GM12878 (cell line): ENCODE measurements around the gene NET1. TPM values are rescaled to one million over a fixed set of nuclear protein-coding genes. Genes with fewer than 3 reads are reported as not detected.

Experiments used
- ATAC-seq: fragments of 200-7000 bp; cut with Tn5 transposase; 3 replicates; pipeline ENCODE4 v1.9.1; 2020; ENCODE audit warnings: mild to moderate bottlenecking, moderate library complexity
- BruUV-seq: library from RNA; stranded (reverse); fragments of 400-500 nt; replicated peaks from 2 replicates; lab custom pipeline; 2021; lab: Mats Ljungman, UMichigan
- CTCF ChIA-PET: fragments of 300-600 bp; sonication (Branson Sonifier 250); formaldehyde crosslinking; extraction: SDS; loops from one replicate; lab custom pipeline; 2021; ENCODE audit warnings: inconsistent platforms; lab: Yijun Ruan, JAX
- POLR2A ChIA-PET: fragments of 350-600 bp; formaldehyde crosslinking; extraction: SDS; loops from one replicate; lab custom pipeline; 2021; ENCODE audit warnings: inconsistent platforms; lab: Charles Lee
- RAD21 ChIA-PET: fragments of 300-600 bp; sonication (Branson Sonifier 250); formaldehyde crosslinking; loops from one replicate; lab custom pipeline; 2023; ENCODE audit warnings: antibody characterized with exemption; ENCODE audit not compliant: unreplicated experiment; lab: Charles Lee
- SMC1A ChIA-PET: fragments of 300-600 bp; sonication (Branson Sonifier 250); formaldehyde crosslinking; loops from one replicate; lab custom pipeline; 2023; ENCODE audit not compliant: unreplicated experiment, uncharacterized antibody; lab: Charles Lee
- DNase-seq: peaks from one replicate; pipeline ENCODE4 v3.0.0-alpha.2; 2011; ENCODE audit warnings: low read depth, low spot score
- FAIRE-seq: peaks from 3 replicates; lab custom pipeline; 2011; peaks lifted over from hg19 to GRCh38; lab: Jason Lieb, UNC
- H2AFZ ChIP-seq: 2 replicates; pipeline ENCODE4 v1.6.0; 2011; ENCODE audit warnings: low read depth, low read length, control low read depth; ENCODE audit not compliant: control insufficient read depth
- H3K27ac ChIP-seq: 2 replicates; pipeline ENCODE4 v1.5.1; 2011; ENCODE audit warnings: control low read depth; ENCODE audit not compliant: control insufficient read depth, insufficient read depth
- H3K27me3 ChIP-seq, 2 experiments: replicated peaks in 1 of 2; 2 replicates each; pipeline versions ENCODE4 v1.6.0 to v1.6.1; 2011; ENCODE audit warnings: low read length in 1 of 2; ENCODE audit not compliant: control insufficient read depth in 2 of 2, insufficient read depth in 2 of 2
- H3K36me3 ChIP-seq, 2 experiments: 2 replicates each; pipeline ENCODE4 v1.5.1; 2011; ENCODE audit warnings: low read length in 1 of 2; ENCODE audit not compliant: control insufficient read depth in 2 of 2, insufficient read depth in 2 of 2
- H3K4me1 ChIP-seq: 2 replicates; pipeline ENCODE4 v1.6.1; 2011; ENCODE audit warnings: mild to moderate bottlenecking, low read length, moderate library complexity, mixed read lengths; ENCODE audit not compliant: control insufficient read depth, insufficient read depth
- H3K4me2 ChIP-seq: 2 replicates; pipeline ENCODE4 v1.6.0; 2011; ENCODE audit warnings: control low read depth; ENCODE audit not compliant: control insufficient read depth, insufficient read depth
- H3K4me3 ChIP-seq: fragments of 200-600 bp; sonication (generic); 2 replicates; pipeline ENCODE4 v1.5.1; 2016
- H3K79me2 ChIP-seq: 2 replicates; pipeline ENCODE4 v1.6.0; 2011; ENCODE audit warnings: low read length; ENCODE audit not compliant: control insufficient read depth, insufficient read depth
- H3K9ac ChIP-seq: 2 replicates; pipeline ENCODE4 v1.8.0; 2011; ENCODE audit warnings: low read length, control low read depth, mixed read lengths; ENCODE audit not compliant: control insufficient read depth, insufficient read depth
- H3K9me3 ChIP-seq: replicated peaks from 3 replicates; pipeline ENCODE4 v1.5.1; 2011; ENCODE audit warnings: mild to moderate bottlenecking, low read length; ENCODE audit not compliant: control insufficient read depth, insufficient read depth
- H4K20me1 ChIP-seq: 2 replicates; pipeline ENCODE4 v1.6.0; 2011; ENCODE audit not compliant: control insufficient read depth, insufficient read depth
- ASH2L ChIP-seq: fragments of 300-600, 200-600 bp; sonication (generic); IDR thresholded peaks from 2 replicates; pipeline ENCODE4 v1.6.1; 2017; ENCODE audit warnings: low read depth, mild to moderate bottlenecking, borderline replicate concordance
- ETV6 ChIP-seq, 2 experiments: fragments of 450-650 bp in 1 of 2; IDR thresholded peaks in 1 of 2; conservative IDR thresholded peaks in 1 of 2; 2 replicates each; pipeline ENCODE4 v1.6.1; 2014; ENCODE audit warnings: antibody characterized with exemption in 1 of 2, borderline replicate concordance in 1 of 2, low read depth in 1 of 2, mild to moderate bottlenecking in 1 of 2, moderate library complexity in 1 of 2
- HCFC1 ChIP-seq: fragments of 150-350 bp; IDR thresholded peaks from 2 replicates; pipeline ENCODE4 v1.6.1; 2014; ENCODE audit warnings: low read length
- HDGF ChIP-seq: fragments of 450-650 bp; IDR thresholded peaks from 2 replicates; pipeline ENCODE4 v1.6.1; 2016; ENCODE audit warnings: antibody characterized with exemption
- MEF2A ChIP-seq: IDR thresholded peaks from 2 replicates; pipeline ENCODE4 v1.6.1; 2011; ENCODE audit warnings: low read depth, mild to moderate bottlenecking, low read length, moderate library complexity; ENCODE audit not compliant: insufficient read depth
- TCF12 ChIP-seq: IDR thresholded peaks from 2 replicates; pipeline ENCODE4 v1.6.1; 2011; ENCODE audit warnings: low read depth, mild to moderate bottlenecking, low read length
- WRNIP1 ChIP-seq: IDR thresholded peaks from 2 replicates; pipeline ENCODE4 v1.6.1; 2011; ENCODE audit warnings: low read depth, low read length, improper control_type of control experiment, borderline replicate concordance
- ZSCAN29 ChIP-seq: fragments of 450-650 bp; IDR thresholded peaks from 2 replicates; pipeline ENCODE4 v1.6.1; 2017; ENCODE audit warnings: mild to moderate bottlenecking, moderate library complexity
- WGBS: methylation state at CpG from one replicate; pipeline ENCODE4 v1.1.6; 2016; ENCODE audit warnings: low lambda C conversion rate; ENCODE audit not compliant: insufficient replicate concordance, insufficient coverage; ENCODE audit errors: missing lambda C conversion rate; 5-methylcytosine and 5-hydroxymethylcytosine counted together
- in situ Hi-C: fragments of 300-500 bp; cut with MboI; formaldehyde crosslinking; loops from 9 replicates; pipeline ENCODE4 v1.14.3; 2018; ENCODE audit warnings: mixed read lengths
- intact Hi-C: fragments of 100-400 bp; cut with micrococcal nuclease; formaldehyde crosslinking; loops from one replicate; pipeline ENCODE4 v1.14.2; 2022; ENCODE audit not compliant: unreplicated experiment
- polyA plus RNA-seq, 11 experiments: library from polyadenylated mRNA; depleted of rRNA in 4 of 11; unstranded in 6 of 11; stranded (reverse) in 5 of 11; fragments of >200 nt; fragmentation: Nextera tagmentation in 4 of 11; fragmentation: Illumina TruSeq in 1 of 11; extraction: Ambion mirVana in 4 of 11; extraction: Trizol in 1 of 11; gene quantifications; 1 replicate in 1 of 11; 2 replicates in 10 of 11; pipeline versions ENCODE4 v1.2.1 to v1.2.3, GENCODE V29; 2011 to 2016; ENCODE audit warnings: inconsistent platforms in 2 of 11, missing spikeins in 2 of 11, low read depth in 1 of 11
- total RNA-seq, 4 experiments: library from RNA; depleted of rRNA in 3 of 4; stranded (reverse); fragments of >200 nt in 3 of 4; fragmentation: Illumina TruSeq in 1 of 4; extraction: Trizol in 1 of 4; gene quantifications; 2 replicates each; pipeline versions ENCODE4 v1.2.1 to v1.2.3, GENCODE V29; 2013 to 2021
- TF ChIP-seq, protein P1 (sequence below): fragments of 450-650 bp; IDR thresholded peaks from 2 replicates; pipeline ENCODE4 v1.6.1; 2017; ENCODE audit warnings: low read depth, mild to moderate bottlenecking, moderate library complexity
- TF ChIP-seq, protein P2 (sequence below): fragments of 450-650 bp; conservative IDR thresholded peaks from 2 replicates; pipeline ENCODE4 v1.6.1; 2017; ENCODE audit warnings: mild to moderate bottlenecking, moderate library complexity

Gene NET1
- total and polyA plus RNA-seq, 10 of the 15 experiments (the other 5 are each of a cell fraction or from before 2014, with no cell fraction given): 6.5 to 22.7 (median 18.4) TPM

DNA sequence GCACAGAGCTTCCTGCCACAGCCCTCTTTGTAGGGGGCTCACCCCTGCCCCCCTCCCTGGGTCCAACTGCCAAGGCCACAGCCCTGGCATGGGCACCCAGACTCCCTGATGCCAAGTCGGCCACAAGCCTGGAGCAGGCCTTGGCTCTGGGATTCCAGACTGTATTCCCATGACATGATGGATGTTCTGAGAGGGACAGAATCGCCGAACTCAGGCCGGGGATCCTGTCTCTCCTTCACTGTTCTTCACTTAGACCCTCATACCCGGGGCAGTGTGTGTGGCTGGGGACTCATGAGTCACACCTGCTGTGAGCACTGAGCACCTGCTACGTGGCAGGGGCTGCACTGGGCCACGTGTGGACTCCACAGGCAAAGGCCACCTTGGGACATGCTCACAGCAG is 79.1 kb downstream of the NET1 start:
- Histone ChIP-seq H3K4me2 (no peak overlapping the region), H3K27ac (no peak overlapping the region), H2AFZ (no peak overlapping the region), H3K36me3 (no peaks in the 10 kb centered on the region), H4K20me1 (no peaks in the 10 kb centered on the region), H3K4me1 (no peaks in the 10 kb centered on the region), H3K79me2 (no peaks in the 10 kb centered on the region), H3K27me3 (peaks cover 0 to under 1% of the 10 kb centered on the region in 2 experiments; a peak in 3 of 4 replicates), H3K9me3 (peaks cover 3% of the 10 kb centered on the region; the same call in 2 of the 3 replicates), H3K9ac (no peak overlapping the region), H3K4me3 (no peak overlapping the region)
- SMC1A ChIA-PET: no interaction called here
- FAIRE-seq: no peak
- 24% methylated on average over 7 of the region's 7 CpGs for WGBS
- ATAC-seq: no peak
- RAD21 ChIA-PET: no interaction called here
- no TSS peak for BruUV-seq
- TF ChIP-seq WRNIP1: no peak
- TF ChIP-seq ETV6 (conservative IDR thresholded peaks at IDR 0.05 in 1 of 2, IDR thresholded peaks at IDR 0.05 in 1 of 2; ENCODE audit: borderline replicate concordance in 1 of 2, low read depth in 1 of 2): no peak
- TF ChIP-seq ZSCAN29: no peak
- TF ChIP-seq, protein P1, sequence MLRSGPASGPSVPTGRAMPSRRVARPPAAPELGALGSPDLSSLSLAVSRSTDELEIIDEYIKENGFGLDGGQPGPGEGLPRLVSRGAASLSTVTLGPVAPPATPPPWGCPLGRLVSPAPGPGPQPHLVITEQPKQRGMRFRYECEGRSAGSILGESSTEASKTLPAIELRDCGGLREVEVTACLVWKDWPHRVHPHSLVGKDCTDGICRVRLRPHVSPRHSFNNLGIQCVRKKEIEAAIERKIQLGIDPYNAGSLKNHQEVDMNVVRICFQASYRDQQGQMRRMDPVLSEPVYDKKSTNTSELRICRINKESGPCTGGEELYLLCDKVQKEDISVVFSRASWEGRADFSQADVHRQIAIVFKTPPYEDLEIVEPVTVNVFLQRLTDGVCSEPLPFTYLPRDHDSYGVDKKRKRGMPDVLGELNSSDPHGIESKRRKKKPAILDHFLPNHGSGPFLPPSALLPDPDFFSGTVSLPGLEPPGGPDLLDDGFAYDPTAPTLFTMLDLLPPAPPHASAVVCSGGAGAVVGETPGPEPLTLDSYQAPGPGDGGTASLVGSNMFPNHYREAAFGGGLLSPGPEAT: no peak
- no peak for TF ChIP-seq HCFC1
- no peak for TF ChIP-seq HDGF
- TF ChIP-seq MEF2A: no peak
- TF ChIP-seq ASH2L: no peak
- no peak for TF ChIP-seq TCF12
- TF ChIP-seq, protein P2, sequence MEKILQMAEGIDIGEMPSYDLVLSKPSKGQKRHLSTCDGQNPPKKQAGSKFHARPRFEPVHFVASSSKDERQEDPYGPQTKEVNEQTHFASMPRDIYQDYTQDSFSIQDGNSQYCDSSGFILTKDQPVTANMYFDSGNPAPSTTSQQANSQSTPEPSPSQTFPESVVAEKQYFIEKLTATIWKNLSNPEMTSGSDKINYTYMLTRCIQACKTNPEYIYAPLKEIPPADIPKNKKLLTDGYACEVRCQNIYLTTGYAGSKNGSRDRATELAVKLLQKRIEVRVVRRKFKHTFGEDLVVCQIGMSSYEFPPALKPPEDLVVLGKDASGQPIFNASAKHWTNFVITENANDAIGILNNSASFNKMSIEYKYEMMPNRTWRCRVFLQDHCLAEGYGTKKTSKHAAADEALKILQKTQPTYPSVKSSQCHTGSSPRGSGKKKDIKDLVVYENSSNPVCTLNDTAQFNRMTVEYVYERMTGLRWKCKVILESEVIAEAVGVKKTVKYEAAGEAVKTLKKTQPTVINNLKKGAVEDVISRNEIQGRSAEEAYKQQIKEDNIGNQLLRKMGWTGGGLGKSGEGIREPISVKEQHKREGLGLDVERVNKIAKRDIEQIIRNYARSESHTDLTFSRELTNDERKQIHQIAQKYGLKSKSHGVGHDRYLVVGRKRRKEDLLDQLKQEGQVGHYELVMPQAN: no peak
- POLR2A ChIA-PET: no interaction called here
- in situ Hi-C loops: no loop called here
- no peak for DNase-seq
- CTCF ChIA-PET: no interaction called here
- intact Hi-C loops: no loop called here
